Fibroblast of lung (primary cell): ENCODE measurements around the gene CRCP.

Source experiments
- CTCF ChIP-seq, 2 donors: IDR thresholded peaks in 1 of 2; conservative IDR thresholded peaks in 1 of 2; 1 replicate in 1 of 2; 2 replicates in 1 of 2; pipeline ENCODE4 v1.5.1; 2011 to 2012; ENCODE audit warnings: low read length in 2 of 2, control low read depth in 1 of 2, inconsistent platforms in 1 of 2, low read depth in 1 of 2, mild to moderate bottlenecking in 1 of 2
- EZH2 ChIP-seq: IDR thresholded peaks from 2 replicates; pipeline ENCODE4 v1.5.1; 2012; ENCODE audit warnings: low read length, control low read depth, mild to moderate bottlenecking; ENCODE audit errors: missing control alignments

DNA sequence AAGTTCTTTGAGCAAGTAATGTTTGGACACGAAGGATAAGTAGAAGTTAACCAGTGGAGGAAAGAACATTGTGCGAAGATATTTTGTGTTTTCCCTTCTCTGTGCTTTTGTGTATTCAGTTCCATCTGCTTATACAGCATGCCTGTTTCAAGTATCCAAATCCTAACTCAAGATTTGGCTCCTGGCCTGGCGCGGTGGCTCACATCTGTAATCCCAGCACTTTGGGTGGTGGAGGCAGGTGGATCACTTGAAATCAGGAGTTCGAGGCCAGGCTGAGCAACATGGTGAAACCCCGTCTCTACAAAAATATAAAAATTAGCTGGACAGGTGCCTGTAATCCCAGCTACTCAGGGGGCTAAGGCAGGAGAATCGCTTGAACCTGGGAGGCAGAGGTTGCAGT, 49.7 kb downstream of the CRCP start:
- TF ChIP-seq EZH2 (no peak), CTCF (conservative IDR thresholded peaks at IDR 0.05 in 1 of 2, IDR thresholded peaks at IDR 0.05 in 1 of 2; ENCODE audit: low read depth in 1 of 2, low read length in 2 of 2) (no peak)
